ENCODE data around the gene R3HDM4. TPM values are rescaled to one million over a fixed set of nuclear protein-coding genes. Genes with fewer than 3 reads are reported as not detected.
"Not testable (repeated sequence)": the region's sequence is repeated elsewhere in the genome, so short reads cannot be mapped to it uniquely, and the experiment has no call there.

R3HDM4 gene
- total and polyA plus RNA-seq, 4 donors, result 31.6 to 139 (median 77.7) TPM

DNA sequence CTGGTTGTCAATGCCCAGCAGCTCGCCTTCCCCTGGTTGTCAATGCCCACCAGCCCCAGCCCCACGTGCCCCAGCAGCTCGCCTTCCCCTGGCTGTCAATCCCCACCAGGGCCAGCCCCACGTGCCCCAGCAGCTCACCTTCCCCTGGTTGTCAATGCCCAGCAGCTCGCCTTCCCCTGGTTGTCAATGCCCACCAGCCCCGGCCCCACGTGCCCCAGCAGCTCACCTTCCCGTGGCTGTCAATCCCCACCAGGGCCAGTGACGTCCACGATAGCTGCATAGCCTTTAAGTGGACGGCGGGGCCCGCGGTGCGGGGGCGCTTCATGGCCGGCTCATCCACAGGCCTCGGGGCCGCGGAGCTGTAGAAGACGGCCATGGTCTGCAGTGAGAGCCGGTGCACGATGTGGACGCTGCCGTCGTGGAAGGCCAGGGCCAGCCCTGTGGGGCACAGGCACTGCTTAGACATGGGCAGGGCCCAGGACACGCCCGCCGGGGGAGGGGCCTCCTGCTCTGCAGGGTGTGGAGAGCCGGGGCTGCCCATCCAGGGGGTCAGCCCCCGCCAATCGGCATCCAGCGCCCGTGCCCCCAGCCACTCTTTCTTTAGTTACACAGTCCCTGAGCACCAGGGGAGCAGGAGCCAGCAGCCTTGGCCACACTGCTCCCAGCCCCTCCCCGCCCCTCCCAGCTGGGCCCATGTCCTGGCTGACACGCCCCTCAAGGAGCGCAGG is 33.1 kb downstream of the R3HDM4 start:
- H3K27me3 ChIP-seq (ENCODE audit: control insufficient read depth in 3 of 3, insufficient read depth in 3 of 3, low read length in 2 of 3), result no peaks in the 10 kb centered on the region
- H3K4me3 ChIP-seq, result no peak overlapping the region
- H3K9me3 ChIP-seq (ENCODE audit: control insufficient read depth in 4 of 4, insufficient read depth in 3 of 4, low read length in 3 of 4), result peaks cover 0 to 4% (median 0%) of the 10 kb centered on the region in 4 donors
- H3K9ac ChIP-seq (ENCODE audit: insufficient read depth in 1 of 2, low read length in 2 of 2), result no peak overlapping the region
- H3K4me1 ChIP-seq (ENCODE audit: control insufficient read depth in 5 of 5, insufficient read depth in 5 of 5, low read length in 5 of 5), result no peaks in the 10 kb centered on the region
- DNase-seq (no peak), ATAC-seq (ENCODE audit: insufficient read depth, low FRiP score) (no peak)
- WGBS, 2 donors, result 90 to 94% methylated on average over 37 of the region's 37 CpGs
- peaks cover 0 to 79% (median 31%) of the 10 kb centered on the region in 4 donors for H3K36me3 ChIP-seq (ENCODE audit: control insufficient read depth in 4 of 4, insufficient read depth in 4 of 4, low read length in 4 of 4)
- TF ChIP-seq, protein P1, sequence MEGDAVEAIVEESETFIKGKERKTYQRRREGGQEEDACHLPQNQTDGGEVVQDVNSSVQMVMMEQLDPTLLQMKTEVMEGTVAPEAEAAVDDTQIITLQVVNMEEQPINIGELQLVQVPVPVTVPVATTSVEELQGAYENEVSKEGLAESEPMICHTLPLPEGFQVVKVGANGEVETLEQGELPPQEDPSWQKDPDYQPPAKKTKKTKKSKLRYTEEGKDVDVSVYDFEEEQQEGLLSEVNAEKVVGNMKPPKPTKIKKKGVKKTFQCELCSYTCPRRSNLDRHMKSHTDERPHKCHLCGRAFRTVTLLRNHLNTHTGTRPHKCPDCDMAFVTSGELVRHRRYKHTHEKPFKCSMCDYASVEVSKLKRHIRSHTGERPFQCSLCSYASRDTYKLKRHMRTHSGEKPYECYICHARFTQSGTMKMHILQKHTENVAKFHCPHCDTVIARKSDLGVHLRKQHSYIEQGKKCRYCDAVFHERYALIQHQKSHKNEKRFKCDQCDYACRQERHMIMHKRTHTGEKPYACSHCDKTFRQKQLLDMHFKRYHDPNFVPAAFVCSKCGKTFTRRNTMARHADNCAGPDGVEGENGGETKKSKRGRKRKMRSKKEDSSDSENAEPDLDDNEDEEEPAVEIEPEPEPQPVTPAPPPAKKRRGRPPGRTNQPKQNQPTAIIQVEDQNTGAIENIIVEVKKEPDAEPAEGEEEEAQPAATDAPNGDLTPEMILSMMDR (IDR thresholded peaks at IDR 0.05; ENCODE audit: control extremely low read depth, extremely low read depth), result no peak
- no peak overlapping the region for H3K27ac ChIP-seq (ENCODE audit: low read depth in 1 of 2, low read length in 1 of 2)

DNA sequence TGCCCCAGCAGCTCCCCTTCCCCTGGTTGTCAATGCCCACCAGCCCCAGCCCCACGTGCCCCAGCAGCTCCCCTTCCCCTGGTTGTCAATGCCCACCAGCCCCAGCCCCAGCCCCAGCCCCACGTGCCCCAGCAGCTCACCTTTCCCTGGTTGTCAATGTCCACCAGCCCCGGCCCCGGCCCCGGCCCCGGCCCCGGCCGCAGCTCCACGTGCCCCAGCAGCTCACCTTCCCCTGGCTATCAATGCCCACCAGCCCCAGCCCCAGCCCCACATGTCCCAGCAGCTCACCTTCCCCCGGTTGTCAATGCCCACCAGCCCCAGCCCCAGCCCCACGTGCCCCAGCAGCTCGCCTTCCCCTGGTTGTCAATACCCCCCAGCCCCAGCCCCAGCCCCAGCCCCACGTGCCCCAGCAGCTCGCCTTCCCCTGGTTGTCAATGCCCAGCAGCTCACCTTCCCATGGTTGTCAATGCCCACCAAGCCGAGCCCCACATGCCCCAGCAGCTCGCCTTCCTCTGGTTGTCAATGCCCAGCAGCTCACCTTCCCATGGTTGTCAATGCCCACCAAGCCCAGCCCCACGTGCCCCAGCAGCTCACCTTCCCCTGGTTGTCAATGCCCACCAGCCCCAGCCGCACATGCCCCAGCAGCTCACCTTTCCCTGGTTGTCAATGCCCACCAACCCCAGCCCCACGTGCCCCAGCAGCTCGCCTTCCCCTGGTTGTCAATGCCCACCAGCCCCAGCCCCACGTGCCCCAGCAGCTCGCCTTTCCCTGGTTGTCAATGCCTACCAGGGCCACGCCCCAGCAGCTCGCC is 34.1 kb downstream of the R3HDM4 start:
- DNase-seq; H3K4me3 ChIP-seq; ATAC-seq (ENCODE audit: insufficient read depth, low FRiP score); H3K27me3 ChIP-seq (ENCODE audit: control insufficient read depth in 3 of 3, insufficient read depth in 3 of 3, low read length in 2 of 3); H3K9me3 ChIP-seq (ENCODE audit: control insufficient read depth in 4 of 4, insufficient read depth in 3 of 4, low read length in 3 of 4); H3K4me1 ChIP-seq (ENCODE audit: control insufficient read depth in 5 of 5, insufficient read depth in 5 of 5, low read length in 5 of 5); H3K9ac ChIP-seq (ENCODE audit: insufficient read depth in 1 of 2, low read length in 2 of 2): not testable (repeated sequence)
- Histone ChIP-seq H3K27ac (ENCODE audit: low read depth in 1 of 2, low read length in 1 of 2) (peak overlapping the region in 1 of 2 donors; percentile 33), H3K36me3 (ENCODE audit: control insufficient read depth in 4 of 4, insufficient read depth in 4 of 4, low read length in 4 of 4) (peaks cover 0 to 76% (median 29%) of the 10 kb centered on the region in 4 donors)
- 88 to 90% methylated on average over 19 to 24 of the region's 24 CpGs for WGBS, 2 donors

DNA sequence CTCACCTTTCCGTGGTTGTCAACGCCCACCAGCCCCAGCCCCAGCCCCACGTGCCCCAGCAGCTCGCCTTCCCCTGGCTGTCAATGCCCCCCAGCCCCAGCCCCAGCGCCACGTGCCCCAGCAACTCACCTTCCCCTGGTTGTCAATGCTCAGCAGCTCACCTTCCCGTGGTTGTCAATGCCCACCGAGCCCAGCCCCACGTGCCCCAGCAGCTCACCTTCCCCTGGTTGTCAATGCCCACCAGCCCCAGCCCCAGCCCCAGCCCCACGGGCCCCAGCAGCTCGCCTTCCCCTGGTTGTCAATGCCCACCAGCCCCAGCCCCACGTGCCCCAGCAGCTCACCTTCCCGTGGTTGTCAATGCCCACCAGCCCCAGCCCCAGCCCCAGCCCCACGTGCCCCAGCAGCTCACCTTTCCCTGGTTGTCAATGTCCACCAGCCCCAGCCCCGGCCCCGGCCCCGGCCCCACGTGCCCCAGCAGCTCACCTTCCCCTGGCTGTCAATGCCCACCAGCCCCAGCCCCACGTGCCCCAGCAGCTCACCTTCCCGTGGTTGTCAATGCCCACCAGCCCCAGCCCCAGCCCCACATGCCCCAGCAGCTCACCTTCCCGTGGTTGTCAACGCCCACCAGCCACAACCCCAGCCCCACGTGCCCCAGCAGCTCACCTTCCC is 34.9 kb downstream of the R3HDM4 start:
- H3K27me3 ChIP-seq (ENCODE audit: control insufficient read depth in 3 of 3, insufficient read depth in 3 of 3, low read length in 2 of 3); H3K4me3 ChIP-seq; H3K4me1 ChIP-seq (ENCODE audit: control insufficient read depth in 5 of 5, insufficient read depth in 5 of 5, low read length in 5 of 5); H3K9ac ChIP-seq (ENCODE audit: insufficient read depth in 1 of 2, low read length in 2 of 2); DNase-seq; H3K27ac ChIP-seq (ENCODE audit: low read depth in 1 of 2, low read length in 1 of 2); H3K9me3 ChIP-seq (ENCODE audit: control insufficient read depth in 4 of 4, insufficient read depth in 3 of 4, low read length in 3 of 4); ATAC-seq (ENCODE audit: insufficient read depth, low FRiP score): not testable (repeated sequence)
- 92 to 94% methylated on average over 19 to 23 of the region's 23 CpGs for WGBS, 2 donors
- H3K36me3 ChIP-seq (ENCODE audit: control insufficient read depth in 4 of 4, insufficient read depth in 4 of 4, low read length in 4 of 4), result peaks cover 0 to 73% (median 27%) of the 10 kb centered on the region in 4 donors

DNA sequence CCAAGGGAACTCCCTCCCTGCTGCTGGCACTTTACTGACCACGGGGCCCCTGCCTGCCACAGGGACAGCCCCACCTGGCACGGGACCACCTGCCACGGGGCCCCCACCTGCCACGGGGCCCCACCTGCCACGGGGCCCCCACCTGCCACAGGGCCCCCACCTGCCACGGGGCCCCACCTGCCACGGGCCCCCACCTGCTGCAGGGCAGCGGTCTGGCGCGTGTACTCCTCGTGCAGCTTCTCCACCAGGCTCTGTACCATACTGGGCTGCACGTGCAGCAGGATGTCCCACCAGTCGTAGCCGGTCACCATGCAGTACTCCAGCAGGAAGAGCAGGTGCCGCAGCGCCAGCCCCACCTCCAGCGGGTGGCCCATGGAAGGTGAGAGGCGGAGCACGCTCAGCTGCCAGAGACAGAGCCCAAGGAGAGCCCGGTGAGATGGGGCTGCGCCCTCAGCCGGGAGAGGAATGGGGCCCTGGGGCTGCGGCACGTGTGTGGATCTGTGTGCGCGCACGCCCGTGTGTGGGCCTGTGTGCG is 36.2 kb downstream of the R3HDM4 start:
- Histone ChIP-seq H3K27ac (ENCODE audit: low read depth in 1 of 2, low read length in 1 of 2) (no peak overlapping the region), H3K4me3 (no peak overlapping the region), H3K36me3 (ENCODE audit: control insufficient read depth in 4 of 4, insufficient read depth in 4 of 4, low read length in 4 of 4) (peaks cover 0 to 65% (median 21%) of the 10 kb centered on the region in 4 donors), H3K9ac (ENCODE audit: insufficient read depth in 1 of 2, low read length in 2 of 2) (no peak overlapping the region), H3K4me1 (ENCODE audit: control insufficient read depth in 5 of 5, insufficient read depth in 5 of 5, low read length in 5 of 5) (peaks cover 0 to 4% (median 0%) of the 10 kb centered on the region in 5 donors), H3K9me3 (ENCODE audit: control insufficient read depth in 4 of 4, insufficient read depth in 3 of 4, low read length in 3 of 4) (peaks cover 0 to 4% (median 0%) of the 10 kb centered on the region in 4 donors), H3K27me3 (ENCODE audit: control insufficient read depth in 3 of 3, insufficient read depth in 3 of 3, low read length in 2 of 3) (no peaks in the 10 kb centered on the region)
- TF ChIP-seq, protein P1 (IDR thresholded peaks at IDR 0.05; ENCODE audit: control extremely low read depth, extremely low read depth), result no peak
- 91 to 94% methylated on average over 29 of the region's 29 CpGs for WGBS, 2 donors
- no peak for ATAC-seq (ENCODE audit: insufficient read depth, low FRiP score)
- DNase-seq, result no peak
